Liver (tissue), 3 donors: Measurements from ENCODE around the gene WDR27.

Source experiments
- CTCF ChIP-seq: fragments of 150-350 bp; IDR thresholded peaks from 2 replicates; pipeline ENCODE4 v1.5.1; 2017; ENCODE audit warnings: improper control_type of control experiment, low read depth, low read length; ENCODE audit not compliant: missing input control
- EGR1 ChIP-seq, 2 donors: IDR thresholded peaks; 2 replicates each; pipeline ENCODE4 v1.6.1; 2016 to 2018; ENCODE audit warnings: antibody characterized with exemption in 2 of 2, low read depth in 2 of 2
- FOXA1 ChIP-seq: IDR thresholded peaks from 2 replicates; pipeline ENCODE4 v1.6.1; 2016; ENCODE audit warnings: antibody characterized with exemption
- HNF4G ChIP-seq: IDR thresholded peaks from 2 replicates; pipeline ENCODE4 v1.6.1; 2016; ENCODE audit warnings: antibody characterized with exemption
- RAD21 ChIP-seq, 2 donors: IDR thresholded peaks; 2 replicates each; pipeline ENCODE4 v1.6.1; 2016; ENCODE audit warnings: antibody characterized with exemption in 2 of 2, mild to moderate bottlenecking in 2 of 2
- SP1 ChIP-seq: IDR thresholded peaks from 2 replicates; pipeline ENCODE4 v1.6.1; 2018; ENCODE audit warnings: antibody characterized with exemption, mild to moderate bottlenecking
- TAF1 ChIP-seq: conservative IDR thresholded peaks from 2 replicates; pipeline ENCODE4 v1.6.1; 2016; ENCODE audit warnings: antibody characterized with exemption, mild to moderate bottlenecking
- YY1 ChIP-seq: IDR thresholded peaks from 2 replicates; pipeline ENCODE4 v1.6.1; 2016; ENCODE audit warnings: antibody characterized with exemption, mild to moderate bottlenecking
- donor health status: healthy.
- donor health status: healthy.

- TF ChIP-seq YY1 (no peak), CTCF (no peak), TAF1 (no peak), SP1 (no peak), RAD21 (IDR thresholded peaks at IDR 0.05) (peak in 1 of 2 donors; percentile 34), FOXA1 (no peak), EGR1 (IDR thresholded peaks at IDR 0.05; ENCODE audit: low read depth in 2 of 2) (no peak), HNF4G (no peak)
These were observed 18.5 kb upstream of the WDR27 start for GRCh38 chr6:169720207-169720855.
